HG03108 (cell line): ENCODE data around the gene WDFY1.

Source experiments
- ATAC-seq: cut with Tn5 transposase; IDR thresholded peaks from one replicate; pipeline ENCODE4 v1.9.1; 2021; ENCODE audit warnings: moderate library complexity; ENCODE audit not compliant: unreplicated experiment

Gene WDFY1

DNA sequence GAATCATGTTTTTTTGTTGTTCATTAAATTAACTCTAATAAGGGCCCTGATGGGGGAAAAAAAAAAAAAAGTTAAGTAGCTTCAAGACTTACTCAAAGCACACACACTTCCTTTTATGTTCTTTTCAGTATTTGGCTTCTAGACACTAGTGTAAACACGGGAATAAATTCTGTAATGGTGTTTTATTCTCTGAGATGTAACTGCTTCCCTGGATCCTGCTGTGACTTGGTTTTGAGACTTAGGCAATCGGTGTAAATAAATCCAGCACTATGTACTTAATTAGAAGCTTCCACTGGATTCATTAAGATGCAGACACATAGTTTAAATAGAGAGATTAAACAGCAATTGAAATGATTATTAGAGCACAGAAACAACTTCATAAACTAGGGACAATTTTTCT is 81.6 kb downstream of the WDFY1 start:
- no peak for ATAC-seq

DNA sequence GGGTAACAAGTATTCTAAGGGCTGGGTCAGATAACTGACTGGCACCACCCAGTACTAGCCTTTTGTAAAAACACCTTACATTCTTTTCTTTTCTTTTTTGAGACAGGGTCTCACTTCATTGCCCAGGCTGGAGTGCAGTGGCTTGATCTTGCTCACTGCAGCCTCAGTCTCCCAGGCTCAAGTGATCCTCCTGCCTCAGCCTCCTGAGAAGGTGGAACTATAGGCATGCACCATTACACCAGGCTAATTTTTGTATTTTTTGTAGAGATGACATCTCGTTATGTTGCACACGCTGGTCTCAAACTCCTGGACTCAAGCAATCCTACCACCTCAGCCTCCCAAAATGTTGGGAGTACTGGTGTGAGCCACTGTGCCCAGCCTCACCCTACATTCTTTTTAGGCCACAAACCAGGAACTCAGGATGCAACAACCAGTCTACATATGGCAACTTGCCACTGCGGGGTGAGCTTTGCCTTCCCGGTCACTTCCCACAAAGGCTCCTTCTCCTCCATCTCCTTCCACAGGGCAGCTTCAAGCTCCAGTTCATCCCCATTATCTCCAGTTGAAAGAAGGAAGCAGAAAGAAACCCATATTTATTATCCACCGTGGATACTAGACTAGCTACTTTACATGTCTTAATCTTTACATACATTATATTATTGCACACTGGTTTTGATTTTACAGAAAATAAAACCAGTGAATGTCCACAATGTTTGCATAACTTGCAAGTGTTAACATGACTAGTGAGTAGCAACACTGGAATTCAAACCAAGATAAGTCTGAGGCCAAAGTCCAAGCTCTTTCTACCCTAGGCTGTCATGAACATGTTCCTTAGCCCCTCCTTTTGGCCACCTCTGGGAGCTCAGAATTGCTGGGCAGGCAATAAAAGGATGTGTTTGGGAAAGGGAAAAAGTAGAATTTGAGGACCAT is 84.1 kb downstream of the WDFY1 start:
- ATAC-seq, result no peak

DNA sequence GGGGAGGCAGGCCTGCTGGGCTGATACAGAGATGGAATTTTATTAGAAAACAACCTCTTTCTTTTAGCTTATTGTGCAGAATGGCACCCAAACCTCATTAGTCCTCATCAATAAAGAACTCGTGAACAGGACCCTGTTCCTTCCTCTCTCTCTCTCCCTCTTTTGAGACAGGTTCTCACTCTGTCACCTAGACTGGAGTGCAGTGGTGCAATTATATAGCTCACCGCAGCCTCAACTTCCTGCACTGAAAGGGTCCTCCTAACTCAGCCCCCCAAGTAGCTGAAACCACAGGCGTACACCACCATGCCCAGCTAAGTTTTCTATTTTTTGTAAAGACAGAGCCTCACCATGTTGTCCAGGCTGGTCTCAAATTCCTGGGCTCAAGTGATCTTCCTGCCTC is 86.1 kb downstream of the WDFY1 start:
- ATAC-seq, result no peak

DNA sequence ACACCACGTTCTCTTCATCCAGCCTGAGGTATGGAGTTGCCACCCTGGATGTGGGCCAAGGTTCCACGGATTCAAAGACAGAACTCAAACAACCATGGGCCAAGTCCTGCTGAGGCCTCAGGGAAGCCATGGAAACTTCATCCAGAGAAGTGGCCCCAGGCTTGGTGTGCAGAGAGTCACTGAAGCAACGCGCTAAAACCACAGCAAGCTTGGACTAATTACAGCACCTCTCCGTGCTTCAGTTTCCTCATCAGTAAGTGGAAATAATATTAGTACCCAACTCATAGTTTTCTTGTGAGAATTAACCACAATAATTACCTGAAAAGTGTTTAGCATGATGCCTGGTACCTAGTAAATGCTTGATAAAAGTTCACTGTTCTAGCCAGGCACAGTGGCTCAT is 88.6 kb downstream of the WDFY1 start:
- no peak for ATAC-seq

DNA sequence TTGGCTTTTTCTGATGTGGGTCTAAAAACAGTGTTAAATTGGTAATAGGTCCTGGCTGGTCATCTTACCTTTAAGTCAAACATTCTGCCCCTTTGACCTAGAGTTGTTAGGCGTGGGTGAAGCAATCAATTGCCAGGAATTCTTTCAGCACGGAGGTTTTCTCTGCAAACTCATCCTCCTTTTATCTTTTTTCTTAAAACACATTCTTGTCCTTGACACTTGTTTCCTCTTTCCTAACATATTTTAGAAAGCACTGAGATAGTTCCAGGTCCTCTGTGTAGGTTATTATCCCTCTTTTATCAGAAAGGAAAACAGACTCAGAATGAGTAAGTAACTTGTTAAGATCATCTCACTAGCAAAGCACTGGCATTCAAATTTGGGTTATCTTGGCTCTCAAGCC is 89.1 kb downstream of the WDFY1 start:
- ATAC-seq, result no peak

DNA sequence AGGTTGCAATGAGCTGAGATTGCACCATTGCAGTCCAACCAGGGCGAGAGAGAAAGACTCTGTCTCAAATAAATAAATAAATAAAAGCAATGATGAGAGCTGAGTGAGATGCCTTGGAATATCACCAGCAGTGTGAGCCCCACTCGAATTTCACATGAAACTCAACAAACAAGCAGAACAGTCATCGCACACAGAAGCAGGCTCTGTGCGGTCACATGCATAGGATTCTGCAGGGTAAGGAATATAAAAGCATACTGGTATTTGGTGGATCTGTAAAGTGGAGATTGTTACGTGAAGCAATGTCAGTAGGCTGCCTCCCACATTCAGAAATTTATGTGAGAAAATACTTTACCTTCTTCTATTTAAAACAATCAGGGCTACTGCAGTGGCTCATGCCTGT is 89.7 kb downstream of the WDFY1 start:
- ATAC-seq, result no peak

GRCh38 chr2:223854741-223855140 is 90.4 kb downstream of the WDFY1 start:
- ATAC-seq, result peak; percentile 49

GRCh38 chr2:223853425-223853837 is 91.7 kb downstream of the WDFY1 start:
- no peak for ATAC-seq

- ATAC-seq, result no peak
Measured at GRCh38 chr2:223852281-223852795, 92.8 kb downstream of the WDFY1 start.

GRCh38 chr2:223847410-223847809 is 97.7 kb downstream of the WDFY1 start:
- ATAC-seq, result no peak

- no peak for ATAC-seq
Measured at GRCh38 chr2:223846515-223846914, 98.6 kb downstream of the WDFY1 start.

- no peak for ATAC-seq
Measured at GRCh38 chr2:223841436-223842190, 103.5 kb downstream of the WDFY1 start.

DNA sequence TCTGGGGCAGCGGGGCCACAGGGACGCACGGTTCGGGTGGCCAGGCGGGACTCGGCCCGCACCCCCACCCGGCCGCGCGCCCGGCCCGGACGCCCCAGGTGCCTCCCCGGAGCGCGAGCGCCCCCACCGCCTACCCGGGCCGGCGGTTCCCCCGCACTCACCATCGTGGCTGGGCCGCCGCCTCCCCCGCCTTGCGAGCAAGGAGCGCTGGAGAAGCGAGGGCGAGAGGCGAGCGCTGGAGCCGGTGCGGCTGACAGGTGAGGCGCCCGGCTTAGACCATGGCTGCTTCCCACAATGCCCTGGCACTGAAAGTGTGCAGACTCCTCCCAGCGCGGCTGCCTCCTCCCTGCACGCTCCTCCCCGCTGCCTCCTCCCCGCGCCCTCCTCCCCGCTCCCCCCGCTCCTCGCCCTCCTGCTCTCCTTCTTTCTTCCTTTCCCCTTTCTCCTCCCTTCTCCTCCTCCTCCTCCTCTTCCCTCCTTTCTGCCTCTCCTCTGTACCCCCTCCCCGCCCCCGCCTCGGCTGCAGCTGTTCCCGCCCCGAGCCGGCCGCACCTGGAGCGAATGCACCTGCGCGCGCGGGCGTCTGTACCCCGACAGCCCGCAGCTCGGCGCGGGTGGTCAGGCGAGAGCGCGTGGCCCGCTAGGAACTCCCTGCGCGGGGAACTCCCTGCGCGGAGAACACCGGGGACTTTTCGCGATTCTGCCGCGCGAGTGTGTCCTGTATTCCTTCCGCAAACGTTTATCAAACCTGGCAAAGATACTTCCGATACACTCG is 107.7 kb downstream of the WDFY1 start, which contains the start of gene AP1S3:
TSS of gene AP1S3 (minus strand) at position 296 of the 775 bp plus-strand sequence. CDS start at position 164, 132 bp downstream.
- peak; percentile 38 for ATAC-seq

DNA sequence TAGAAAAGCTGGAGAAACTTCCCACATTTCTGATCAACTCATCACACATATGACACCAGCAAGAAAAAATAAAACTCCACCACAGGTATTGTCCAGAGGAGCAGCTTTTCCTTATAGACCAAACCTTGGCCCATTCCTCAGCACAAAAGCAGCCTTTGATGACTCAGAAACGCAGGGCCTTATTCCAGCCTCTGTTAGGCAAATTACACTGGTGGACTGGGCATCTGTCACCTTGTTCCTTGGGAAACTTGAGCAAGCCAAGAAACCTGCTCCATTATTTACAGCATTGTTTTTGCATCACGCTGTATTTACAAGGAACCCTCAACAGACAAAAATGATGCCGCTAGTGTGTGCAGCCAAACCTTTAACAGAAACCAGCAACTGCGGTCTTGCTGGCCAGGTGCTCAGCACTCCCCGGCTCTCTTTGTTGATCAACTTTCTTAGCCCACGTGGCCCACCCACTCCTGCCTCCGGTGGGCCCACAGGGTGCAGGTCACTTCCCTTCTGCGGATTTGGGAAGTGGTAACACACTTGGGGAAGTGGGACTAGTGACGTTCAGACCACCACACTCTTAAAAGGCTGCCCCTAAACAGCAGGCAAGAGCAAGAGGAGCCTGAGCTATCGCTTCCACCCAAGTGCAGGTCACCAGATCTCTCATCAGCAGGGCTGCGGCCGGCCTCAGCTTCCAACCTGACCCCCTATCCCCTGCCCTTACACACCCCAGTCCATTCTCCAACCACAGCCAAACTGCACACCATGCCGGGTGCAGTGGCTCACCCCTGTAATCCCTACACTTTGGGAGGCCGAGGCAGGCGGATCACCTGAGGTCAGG is 109.2 kb downstream of the WDFY1 start:
- ATAC-seq, result peak; percentile 73

DNA sequence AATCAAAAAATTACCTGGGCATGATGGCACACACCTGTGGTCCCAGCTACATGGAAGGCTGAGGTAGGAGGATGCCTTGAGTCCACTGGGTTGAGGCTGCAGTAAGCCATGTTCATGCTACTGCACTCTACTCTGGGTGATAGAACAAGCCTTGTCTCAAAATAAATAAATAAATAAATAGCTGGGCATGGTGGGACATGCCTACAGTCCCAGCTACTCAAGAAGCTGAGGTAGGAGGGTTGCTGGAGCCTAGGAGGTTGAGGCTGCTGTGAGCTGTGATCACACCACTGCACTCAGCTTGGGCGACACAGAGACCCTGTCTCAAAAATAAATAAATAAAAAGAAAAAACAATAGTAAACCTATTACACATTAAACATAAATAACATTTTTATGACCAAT is 110.7 kb downstream of the WDFY1 start:
- no peak for ATAC-seq

DNA sequence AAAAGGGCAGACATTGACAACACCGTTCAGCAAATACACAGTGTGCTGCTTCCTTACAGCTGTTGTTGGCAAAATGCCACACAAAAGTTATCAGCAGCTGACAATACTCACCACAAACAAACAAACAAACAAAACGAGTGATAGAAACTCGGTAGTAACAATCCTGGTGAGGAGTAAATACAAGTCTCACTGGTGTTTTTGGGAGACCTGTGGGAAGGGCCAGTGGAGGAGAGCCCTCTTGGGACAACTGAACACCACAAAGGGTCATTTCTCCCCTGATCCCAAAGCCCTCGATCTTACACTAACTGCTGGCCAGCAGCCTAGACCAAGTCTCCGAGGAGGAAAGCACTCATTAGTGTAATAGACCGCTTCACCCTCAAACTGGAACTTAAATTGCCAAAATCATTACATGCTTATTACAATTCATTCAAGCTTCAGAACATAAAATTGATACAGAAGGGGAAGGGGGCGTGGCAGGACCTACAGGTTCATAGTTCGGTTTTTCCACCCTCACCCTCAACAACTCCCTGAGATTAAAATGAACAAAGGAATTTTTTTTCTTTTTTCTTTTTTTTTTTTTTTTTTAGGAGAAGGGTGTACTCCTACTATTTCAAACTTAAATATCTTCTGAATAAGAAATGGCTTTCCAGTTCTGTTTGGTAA is 112.8 kb downstream of the WDFY1 start:
- no peak for ATAC-seq

DNA sequence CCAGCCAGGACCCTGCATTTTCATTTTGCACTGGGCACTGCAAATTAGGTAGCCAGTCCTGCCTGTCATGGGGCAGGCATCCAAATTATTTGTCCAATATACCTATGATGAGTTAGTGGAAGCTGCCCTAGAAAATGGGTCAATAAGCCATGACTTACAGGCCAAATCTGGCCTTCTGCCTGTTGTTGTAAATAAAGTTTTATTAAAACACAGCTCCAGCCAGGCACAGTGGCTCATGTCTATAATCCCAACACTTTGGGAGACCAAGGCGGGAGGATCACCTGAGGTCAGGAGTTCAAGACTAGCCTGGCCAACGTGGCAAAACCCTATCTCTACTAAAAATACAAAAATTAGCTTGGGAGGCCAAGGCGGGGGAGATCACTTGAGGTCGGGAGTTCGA is 116.0 kb downstream of the WDFY1 start:
- ATAC-seq, result no peak

DNA sequence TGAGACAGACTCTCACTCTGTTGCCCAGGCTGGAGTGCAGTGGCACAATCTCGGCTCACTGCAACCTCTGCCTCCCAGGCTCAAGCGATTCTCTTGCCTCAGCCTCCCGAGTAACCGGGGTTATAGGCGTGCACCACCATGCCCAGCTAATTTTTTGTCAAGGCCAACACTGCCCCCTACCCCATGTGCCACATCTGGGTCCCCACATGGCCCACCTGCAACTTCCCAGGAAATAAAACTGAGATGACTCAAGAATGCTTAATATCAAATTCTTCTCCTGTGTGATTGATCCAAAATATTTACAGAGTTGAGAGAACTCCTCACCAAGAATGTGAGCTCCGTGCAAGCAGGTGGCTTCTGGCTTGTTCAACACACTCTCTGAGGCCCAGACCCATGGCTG is 116.8 kb downstream of the WDFY1 start:
- no peak for ATAC-seq

GRCh38 chr2:223826995-223827394 is 118.1 kb downstream of the WDFY1 start:
- ATAC-seq, result no peak
